PC-3 (cell line): ENCODE data around the gene SEC23IP. TPM values are rescaled to one million over a fixed set of nuclear protein-coding genes. Genes with fewer than 3 reads are reported as not detected.
A peak's percentile ranks its signal among the peaks of the same experiment; 100 is the strongest.
"Not testable (repeated sequence)": the region's sequence is repeated elsewhere in the genome, so short reads cannot be mapped to it uniquely, and the experiment has no call there.

Experiments
- ATAC-seq: fragments of 200-7000 bp; cut with Tn5 transposase; 2 replicates; pipeline ENCODE4 v1.9.1; 2020; ENCODE audit warnings: mild to moderate bottlenecking, moderate library complexity
- BruUV-seq: library from RNA; stranded (reverse); fragments of 400-500 nt; replicated peaks from 2 replicates; lab custom pipeline; 2021; lab: Mats Ljungman, UMichigan
- CTCF ChIA-PET: fragments of 300-600 bp; sonication (Branson Sonifier 250); formaldehyde crosslinking; loops from one replicate; lab custom pipeline; 2022; ENCODE audit warnings: antibody characterized with exemption; lab: Charles Lee
- POLR2A ChIA-PET: fragments of 300-600 bp; sonication (Branson Sonifier 250); formaldehyde crosslinking; loops from one replicate; lab custom pipeline; 2022; ENCODE audit warnings: antibody characterized with exemption; ENCODE audit not compliant: unreplicated experiment; lab: Charles Lee
- DNase-seq: peaks from one replicate; pipeline ENCODE4 v3.0.0-alpha.2; 2015
- H2AFZ ChIP-seq: fragments of 300-600 bp; sonication (generic); 2 replicates; pipeline ENCODE4 v1.6.0; 2016; ENCODE audit warnings: antibody characterized with exemption, low read length
- H3F3A ChIP-seq: fragments of 300-600 bp; sonication (generic); one replicate; pipeline ENCODE4 v1.6.0; 2017; ENCODE audit warnings: antibody characterized with exemption, low read length, control low read depth, mild to moderate bottlenecking; ENCODE audit not compliant: unreplicated experiment
- H3K27ac ChIP-seq: fragments of 300-600 bp; sonication (generic); 2 replicates; pipeline ENCODE4 v1.5.1; 2016; ENCODE audit warnings: mild to moderate bottlenecking, low read length
- H3K27me3 ChIP-seq: fragments of 300-600 bp; sonication (generic); 2 replicates; pipeline ENCODE4 v1.6.1; 2016; ENCODE audit warnings: low read length, mixed read lengths
- H3K36me3 ChIP-seq: fragments of 300-600 bp; sonication (generic); 2 replicates; pipeline ENCODE4 v1.6.1; 2016; ENCODE audit warnings: low read depth, mixed run types, low read length, mixed read lengths
- H3K4me1 ChIP-seq: fragments of 300-600 bp; sonication (generic); 2 replicates; pipeline ENCODE4 v1.5.1; 2016; ENCODE audit warnings: low read length; ENCODE audit not compliant: insufficient read depth
- H3K4me2 ChIP-seq: fragments of 300-600 bp; sonication (generic); 2 replicates; pipeline ENCODE4 v1.6.0; 2016; ENCODE audit warnings: low read length
- H3K4me3 ChIP-seq: fragments of 300-600 bp; sonication (generic); 2 replicates; pipeline ENCODE4 v1.5.1; 2016; ENCODE audit warnings: mild to moderate bottlenecking, low read length, mixed read lengths
- H3K79me2 ChIP-seq: fragments of 300-600 bp; sonication (generic); 2 replicates; pipeline ENCODE4 v1.6.1; 2017; ENCODE audit warnings: low read length, mixed read lengths
- H3K9ac ChIP-seq: fragments of 300-600 bp; sonication (generic); 2 replicates; pipeline ENCODE4 v1.6.0; 2016; ENCODE audit warnings: mild to moderate bottlenecking, low read length
- H3K9me2 ChIP-seq: fragments of 300-600 bp; sonication (generic); replicated peaks from 2 replicates; pipeline ENCODE4 v1.6.1; 2016; ENCODE audit warnings: mixed run types, low read length, mixed read lengths
- H3K9me3 ChIP-seq: fragments of 300-600 bp; sonication (generic); 2 replicates; pipeline ENCODE4 v1.6.1; 2016; ENCODE audit warnings: low read length, mixed read lengths
- H4K20me1 ChIP-seq: fragments of 300-600 bp; sonication (generic); 2 replicates; pipeline ENCODE4 v1.6.1; 2016; ENCODE audit warnings: low read length, mixed read lengths
- EZH2 ChIP-seq: fragments of 300-600 bp; sonication (generic); IDR thresholded peaks from one replicate; pipeline ENCODE4 v1.6.1; 2017; ENCODE audit warnings: antibody characterized with exemption, mild to moderate bottlenecking, low read length; ENCODE audit not compliant: unreplicated experiment
- EZH2phosphoT487 ChIP-seq: fragments of 300-600 bp; sonication (generic); IDR thresholded peaks from 2 replicates; pipeline ENCODE4 v1.6.1; 2018; ENCODE audit warnings: mild to moderate bottlenecking, antibody characterized with exemption, low read length, borderline replicate concordance
- intact Hi-C: fragments of 100-400 bp; cut with micrococcal nuclease; formaldehyde crosslinking; loops from 2 replicates; pipeline ENCODE4 v1.9.0; 2023
- total RNA-seq: library from RNA; depleted of rRNA; stranded (reverse); fragments of >200 nt; gene quantifications from 2 replicates; pipeline ENCODE4 v1.2.3, GENCODE V29; 2014
- TF ChIP-seq, protein P1 (sequence below): fragments of 300-600 bp; sonication (generic); conservative IDR thresholded peaks from 2 replicates; pipeline ENCODE4 v1.5.1; 2017; ENCODE audit warnings: antibody characterized with exemption, low read depth, mild to moderate bottlenecking, low read length

Gene SEC23IP
- total RNA-seq, 1 experiment from 2014 or later = 42.7 TPM

DNA sequence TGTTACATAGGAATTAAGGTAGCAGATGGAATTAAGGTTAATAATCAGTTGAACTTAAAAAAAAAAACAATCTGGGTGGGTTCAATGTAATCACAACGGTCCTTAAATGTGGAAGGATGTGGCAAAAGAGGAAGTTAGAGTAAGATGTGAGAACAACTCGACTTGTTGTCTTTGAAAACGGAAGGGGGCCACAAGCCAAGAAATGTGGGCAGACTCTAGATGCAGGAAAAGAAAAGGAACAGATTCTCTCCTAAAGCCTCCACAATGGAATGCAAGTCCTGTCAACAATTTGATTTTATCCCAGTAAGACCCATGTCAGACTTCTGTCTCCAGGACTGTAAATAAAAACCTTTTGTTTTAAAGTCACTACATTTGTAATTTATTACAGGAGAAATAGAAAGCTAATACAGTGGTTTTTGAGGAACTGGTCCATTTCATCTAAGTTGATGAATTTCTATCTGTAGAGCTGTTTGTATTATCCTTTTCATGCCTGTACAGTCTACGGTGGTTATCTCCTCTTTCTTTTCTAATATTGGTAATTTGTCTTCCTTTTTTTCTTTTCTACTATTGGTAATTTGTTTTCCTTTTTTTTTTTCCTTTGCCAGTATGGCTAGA, 28.5 kb upstream of the SEC23IP start:
- ChIA-PET POLR2A (interaction anchor here (0.6 kb wide), 1 partner anchor 138 kb away, joined by 4 read pairs; the partner anchor contains the start of gene INPP5F), CTCF (no interaction called here)
- intact Hi-C loops = no loop called here
- ATAC-seq (no peak), DNase-seq (no peak)
- no peak overlapping the region for H3K27ac ChIP-seq
- H3F3A ChIP-seq = no peaks in the 10 kb centered on the region
- no peaks in the 10 kb centered on the region for H3K9me2 ChIP-seq
- peaks cover 16% of the 10 kb centered on the region; the same call in 1 of the 2 replicates for H3K4me1 ChIP-seq
- H3K27me3 ChIP-seq = no peaks in the 10 kb centered on the region
- no TSS peak for BruUV-seq
- no peaks in the 10 kb centered on the region for H3K36me3 ChIP-seq
- H3K4me3 ChIP-seq = no peak overlapping the region
- no peak overlapping the region for H2AFZ ChIP-seq
- no peak overlapping the region for H3K9ac ChIP-seq
- H4K20me1 ChIP-seq = peaks cover 56% of the 10 kb centered on the region
- no peaks in the 10 kb centered on the region for H3K9me3 ChIP-seq
- H3K79me2 ChIP-seq = peaks cover 99% of the 10 kb centered on the region
- no peak overlapping the region for H3K4me2 ChIP-seq
- TF ChIP-seq, protein P1, sequence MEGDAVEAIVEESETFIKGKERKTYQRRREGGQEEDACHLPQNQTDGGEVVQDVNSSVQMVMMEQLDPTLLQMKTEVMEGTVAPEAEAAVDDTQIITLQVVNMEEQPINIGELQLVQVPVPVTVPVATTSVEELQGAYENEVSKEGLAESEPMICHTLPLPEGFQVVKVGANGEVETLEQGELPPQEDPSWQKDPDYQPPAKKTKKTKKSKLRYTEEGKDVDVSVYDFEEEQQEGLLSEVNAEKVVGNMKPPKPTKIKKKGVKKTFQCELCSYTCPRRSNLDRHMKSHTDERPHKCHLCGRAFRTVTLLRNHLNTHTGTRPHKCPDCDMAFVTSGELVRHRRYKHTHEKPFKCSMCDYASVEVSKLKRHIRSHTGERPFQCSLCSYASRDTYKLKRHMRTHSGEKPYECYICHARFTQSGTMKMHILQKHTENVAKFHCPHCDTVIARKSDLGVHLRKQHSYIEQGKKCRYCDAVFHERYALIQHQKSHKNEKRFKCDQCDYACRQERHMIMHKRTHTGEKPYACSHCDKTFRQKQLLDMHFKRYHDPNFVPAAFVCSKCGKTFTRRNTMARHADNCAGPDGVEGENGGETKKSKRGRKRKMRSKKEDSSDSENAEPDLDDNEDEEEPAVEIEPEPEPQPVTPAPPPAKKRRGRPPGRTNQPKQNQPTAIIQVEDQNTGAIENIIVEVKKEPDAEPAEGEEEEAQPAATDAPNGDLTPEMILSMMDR = no peak
- TF ChIP-seq EZH2 = no peak
- no peak for TF ChIP-seq EZH2phosphoT487

DNA sequence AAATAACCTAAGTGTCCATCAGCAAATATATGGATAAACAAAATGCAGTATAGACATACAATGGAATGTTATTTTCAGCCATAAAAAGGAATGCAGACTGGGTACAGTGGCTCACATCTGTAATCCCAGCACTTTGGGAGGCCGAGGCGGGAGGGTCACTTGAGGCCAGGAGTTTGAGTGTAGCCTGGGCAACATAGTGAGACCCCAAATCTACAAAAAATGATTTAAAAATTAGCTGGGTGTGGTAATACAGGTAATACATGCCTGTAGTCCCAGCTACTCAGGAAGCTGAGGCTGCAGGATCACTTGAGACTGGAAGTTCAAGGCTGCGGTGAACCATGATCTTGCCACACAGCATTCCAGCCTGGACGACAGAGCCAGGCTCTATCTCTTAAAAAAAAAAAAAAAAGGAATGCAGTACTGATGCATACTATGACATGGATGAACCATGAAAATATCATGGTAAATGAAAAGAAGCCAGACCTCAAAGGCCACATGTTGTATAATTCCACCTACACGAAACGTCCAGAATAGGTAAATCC, 26.8 kb upstream of the SEC23IP start:
- TF ChIP-seq, protein P1 = no peak
- no peak for TF ChIP-seq EZH2
- no peak for TF ChIP-seq EZH2phosphoT487
- ATAC-seq (no peak), DNase-seq (no peak)
- Histone ChIP-seq H3K9me3 (no peaks in the 10 kb centered on the region), H3K9ac (no peak overlapping the region), H3K36me3 (no peaks in the 10 kb centered on the region), H3K27ac (no peak overlapping the region), H3F3A (no peaks in the 10 kb centered on the region), H3K79me2 (peaks cover 99% of the 10 kb centered on the region), H3K4me3 (no peak overlapping the region), H3K4me1 (peaks cover 12% of the 10 kb centered on the region; the same call in 1 of the 2 replicates), H3K4me2 (no peak overlapping the region), H2AFZ (no peak overlapping the region), H3K9me2 (no peaks in the 10 kb centered on the region), H3K27me3 (no peaks in the 10 kb centered on the region), H4K20me1 (peaks cover 54% of the 10 kb centered on the region)
- BruUV-seq = no TSS peak
- intact Hi-C loops = no loop called here
- POLR2A ChIA-PET = no interaction called here
- CTCF ChIA-PET = no interaction called here

DNA sequence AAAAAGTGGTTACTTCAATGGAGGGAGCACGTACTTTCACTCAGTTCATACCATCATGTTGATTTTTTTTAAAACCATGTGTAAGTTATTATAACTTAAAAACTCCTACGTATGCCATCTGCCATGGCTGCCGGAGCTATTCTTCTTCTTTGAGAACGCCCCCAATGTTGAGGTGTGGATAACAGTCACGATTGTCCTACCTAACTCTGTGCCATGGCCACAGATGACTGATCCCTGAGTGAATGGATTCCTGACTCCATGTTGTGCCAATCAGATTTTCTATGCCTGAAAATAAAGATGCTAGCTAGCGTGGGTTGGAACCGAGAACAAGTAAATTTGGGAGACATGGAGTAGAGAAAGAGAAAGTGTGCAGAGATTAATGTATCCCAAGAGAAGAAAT, 25.2 kb upstream of the SEC23IP start:
- H3K4me1 ChIP-seq = peaks cover 12% of the 10 kb centered on the region; the same call in 1 of the 2 replicates
- no peak for ATAC-seq
- no peaks in the 10 kb centered on the region for H3K9me2 ChIP-seq
- H3K79me2 ChIP-seq = peaks cover 98% of the 10 kb centered on the region
- H3K27ac ChIP-seq = no peak overlapping the region
- H3K9ac ChIP-seq = no peak overlapping the region
- H3K4me2 ChIP-seq = no peak overlapping the region
- POLR2A ChIA-PET = no interaction called here
- no peak overlapping the region for H2AFZ ChIP-seq
- H3F3A ChIP-seq = no peaks in the 10 kb centered on the region
- H3K9me3 ChIP-seq = no peaks in the 10 kb centered on the region
- no peak for DNase-seq
- no peak overlapping the region for H3K4me3 ChIP-seq
- H4K20me1 ChIP-seq = peaks cover 56% of the 10 kb centered on the region
- H3K36me3 ChIP-seq = no peaks in the 10 kb centered on the region
- BruUV-seq = no TSS peak
- TF ChIP-seq, protein P1 = no peak
- TF ChIP-seq EZH2 (no peak), EZH2phosphoT487 (no peak)
- intact Hi-C loops = no loop called here
- H3K27me3 ChIP-seq = no peaks in the 10 kb centered on the region
- CTCF ChIA-PET = no interaction called here

DNA sequence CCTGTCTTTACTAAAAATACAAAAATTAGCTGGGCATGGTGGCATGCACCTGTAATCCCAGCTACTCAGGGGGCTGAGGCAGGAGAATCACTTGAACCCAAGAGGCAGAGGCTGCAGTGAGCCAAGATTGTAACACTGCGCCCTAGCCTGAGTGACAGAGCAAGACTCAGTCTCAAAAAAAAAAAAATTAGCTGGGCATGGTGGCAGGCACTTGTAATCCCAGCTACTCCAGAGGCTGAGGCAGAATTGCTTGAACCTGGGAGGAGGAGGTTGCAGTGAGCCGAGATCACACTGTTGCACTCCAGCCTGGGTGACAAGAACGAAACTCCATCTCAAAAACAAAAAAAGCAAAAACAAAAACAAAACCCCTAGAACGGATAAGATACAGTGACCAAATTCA, 23.1 kb upstream of the SEC23IP start:
- H3K4me1 ChIP-seq = peaks cover 16% of the 10 kb centered on the region
- POLR2A ChIA-PET, CTCF ChIA-PET, H3K9ac ChIP-seq, H3K4me3 ChIP-seq, H3K9me2 ChIP-seq, DNase-seq, H2AFZ ChIP-seq, BruUV-seq, H3K27me3 ChIP-seq, intact Hi-C loops, H3K27ac ChIP-seq, ATAC-seq, H3K36me3 ChIP-seq, H3F3A ChIP-seq, H3K9me3 ChIP-seq: not testable (repeated sequence)
- peak overlapping the region; percentile 87; the same call in 1 of the 2 replicates for H3K4me2 ChIP-seq
- peaks cover 78% of the 10 kb centered on the region for H3K79me2 ChIP-seq
- H4K20me1 ChIP-seq = peaks cover 46% of the 10 kb centered on the region
